ENCODE results near the gene TRIM7. TPM values are rescaled to one million over a fixed set of nuclear protein-coding genes. Genes with fewer than 3 reads are reported as not detected.

Gene TRIM7
- total and polyA plus RNA-seq, 2 of the 4 experiments (the other 2 are of a cell fraction), result 0.54 to 1.0 TPM

DNA sequence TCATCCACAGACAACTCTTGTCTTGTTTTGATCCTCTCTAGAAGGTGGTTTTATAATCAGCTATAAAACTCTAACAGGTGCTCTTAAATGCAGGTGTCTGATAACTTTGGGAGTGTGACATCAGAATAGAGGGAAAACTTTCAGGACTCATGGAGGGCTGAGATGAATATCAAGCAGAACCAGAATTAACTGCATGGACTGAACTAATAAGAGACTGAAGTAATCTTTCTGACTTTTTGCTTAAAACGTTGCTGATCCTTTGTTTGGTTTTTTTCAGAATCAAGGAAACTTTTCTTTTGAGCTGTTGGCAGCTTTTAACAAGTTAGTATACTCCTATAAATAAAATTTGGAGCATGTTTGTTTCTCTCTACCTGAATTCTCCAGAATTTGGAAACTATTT is 59.9 kb downstream of the TRIM7 start:
- WGBS, 2 experiments (ENCODE audit: extremely low coverage in 2 of 2, insufficient read length in 1 of 2), result no CpG with 5 or more reads among the region's 1 CpG
- Histone ChIP-seq H2AK9ac (replicated peaks; ENCODE audit: low read depth, low read length, poor library complexity) (no peak overlapping the region), H3K27ac (ENCODE audit: insufficient read depth, low read length) (no peak overlapping the region), H3K9me3 (ENCODE audit: control insufficient read depth, insufficient read depth, low read length) (no peaks in the 10 kb centered on the region), H3K14ac (replicated peaks; ENCODE audit: low read depth, low read length) (no peak overlapping the region), H2BK5ac (ENCODE audit: low read depth, low read length, poor library complexity, severe bottlenecking) (no peak overlapping the region), H3K23ac (ENCODE audit: low read depth, low read length) (no peak overlapping the region), H3K4me1 (ENCODE audit: control insufficient read depth, insufficient read depth, low read length) (no peaks in the 10 kb centered on the region), H2AFZ (replicated peaks; ENCODE audit: low read length, poor library complexity) (no peak overlapping the region), H3K18ac (ENCODE audit: low read depth, low read length) (no peak overlapping the region), H4K8ac (ENCODE audit: low read depth in 2 of 2, low read length in 2 of 2) (no peak overlapping the region), H3K9me1 (ENCODE audit: insufficient read depth, low read length) (no peaks in the 10 kb centered on the region), H2AK5ac (ENCODE audit: low read depth, low read length) (no peak overlapping the region), H3K56ac (ENCODE audit: extremely low read depth, insufficient read depth, low read length) (no peak overlapping the region), H3K27me3 (ENCODE audit: control insufficient read depth, insufficient read depth, low read length) (no peaks in the 10 kb centered on the region; the same call in 1 of the 2 replicates), H3K4me2 (ENCODE audit: low read depth, low read length) (no peak overlapping the region), H2BK20ac (ENCODE audit: low read depth, low read length) (no peak overlapping the region), H4K5ac (ENCODE audit: low read depth, low read length) (no peak overlapping the region), H3K4me3 (ENCODE audit: insufficient read depth, low read depth, low read length) (no peak overlapping the region), H4K91ac (ENCODE audit: insufficient read depth, low read depth, low read length) (no peak overlapping the region), H3K4ac (ENCODE audit: low read depth, low read length) (no peak overlapping the region), H3K9ac (ENCODE audit: low read depth, low read length) (no peak overlapping the region), H2BK120ac (ENCODE audit: low read depth, low read length) (no peak overlapping the region), H3K79me1 (ENCODE audit: low read depth in 1 of 2, low read length in 2 of 2) (no peaks in the 10 kb centered on the region), H2BK15ac (ENCODE audit: low read depth, low read length) (no peak overlapping the region), H3K36me3 (ENCODE audit: control insufficient read depth, insufficient read depth, low read length) (no peaks in the 10 kb centered on the region), H4K20me1 (ENCODE audit: insufficient read depth, low read length) (no peaks in the 10 kb centered on the region)
- intact Hi-C loops (cut with micrococcal nuclease) (no loop called here), in situ Hi-C loops (cut with MboI; ENCODE audit: low sequenced_read_pairs) (no loop called here), dilution Hi-C loops (cut with HindIII; ENCODE audit: low sequenced_read_pairs, unreplicated experiment) (no loop called here)
- no TSS peak for BruUV-seq (replicated peaks)
- ATAC-seq (ENCODE audit: low read depth) (no peak), DNase-seq (no peak)
- POLR2A ChIA-PET (ENCODE audit: unreplicated experiment), result no interaction called here
- CTCF ChIA-PET, result no interaction called here
- TF ChIP-seq RAD21 (IDR thresholded peaks at IDR 0.05; ENCODE audit: low read length), result no peak
- no peak for TF ChIP-seq NFE2L2 (IDR thresholded peaks at IDR 0.05; ENCODE audit: low read depth, low read length)
- no peak for TF ChIP-seq RFX5 (IDR thresholded peaks at IDR 0.05; ENCODE audit: low read depth, low read length)
- no peak for TF ChIP-seq RCOR1 (IDR thresholded peaks at IDR 0.05; ENCODE audit: insufficient replicate concordance, low read length)
- no peak for TF ChIP-seq SMC3 (IDR thresholded peaks at IDR 0.05; ENCODE audit: low read depth, low read length)

Small RNA genes lying within 50 kb of the gene (microRNA-seq; reads per million reads assigned to microRNA genes)
- 0 to 0.37 reads per million in 2 experiments for gene MIR4638 (ENCODE audit: insufficient read depth in 1 of 2, insufficient read length in 1 of 2, unreplicated experiment in 1 of 2)
- gene SNORD95 (ENCODE audit: insufficient read depth, insufficient read length), result not detected
- not detected for gene SNORD96A (ENCODE audit: insufficient read depth, insufficient read length)

Small RNA genes lying within 50 kb of the gene (small RNA-seq; reads per million reads assigned to genes)
- gene MIR4638, result 0 reads per million in 5 experiments
- 0 reads per million in 5 experiments for gene SNORD95
- 0 reads per million in 5 experiments for gene SNORD96A

Other genes with a start within 250 kb of the TRIM7 start
- not detected in 2 replicates for gene BTNL3, start 216.3 kb downstream of the TRIM7 start, total RNA-seq (2012; rRNA removed)
- not detected in 2 replicates for gene BTNL3, start 216.3 kb downstream of the TRIM7 start, polyA plus RNA-seq (2012; rRNA removed)
- not detected in 2 replicates for gene BTNL9, start 164.9 kb downstream of the TRIM7 start, total RNA-seq (2012; rRNA removed)
- not detected in 2 replicates for gene BTNL9, start 164.9 kb downstream of the TRIM7 start, polyA plus RNA-seq (2012; rRNA removed)
- gene OR2V1, start 74.0 kb downstream of the TRIM7 start, total RNA-seq (2012; rRNA removed), result not detected in 2 replicates
- gene OR2V1, start 74.0 kb downstream of the TRIM7 start, polyA plus RNA-seq (2012; rRNA removed), result not detected in 2 replicates
- not detected in 2 replicates for gene OR2V2, start 57.6 kb downstream of the TRIM7 start, total RNA-seq (2012; rRNA removed)
- gene OR2V2, start 57.6 kb downstream of the TRIM7 start, polyA plus RNA-seq (2012; rRNA removed), result not detected in 2 replicates
- gene TRIM41, start 18.1 kb upstream of the TRIM7 start, total RNA-seq (2012; rRNA removed), result 5.9 and 6.9 TPM in 2 replicates
- gene TRIM41, start 18.1 kb upstream of the TRIM7 start, polyA plus RNA-seq (2012; rRNA removed), result 15.7 and 16.9 TPM in 2 replicates
- 5,432 and 9,350 TPM in 2 replicates for gene RACK1, start 38.7 kb upstream of the TRIM7 start, total RNA-seq (2012; rRNA removed)
- gene RACK1, start 38.7 kb upstream of the TRIM7 start, polyA plus RNA-seq (2012; rRNA removed), result 4,263 and 4,589 TPM in 2 replicates
- gene TRIM52, start 55.9 kb upstream of the TRIM7 start, total RNA-seq (2012; rRNA removed), result 2.3 and 3.9 TPM in 2 replicates
- 6.1 and 6.9 TPM in 2 replicates for gene TRIM52, start 55.9 kb upstream of the TRIM7 start, polyA plus RNA-seq (2012; rRNA removed)
- not detected in 2 replicates for gene OR4F3, start 162.1 kb upstream of the TRIM7 start, total RNA-seq (2012; rRNA removed)
- gene OR4F3, start 162.1 kb upstream of the TRIM7 start, polyA plus RNA-seq (2012; rRNA removed), result not detected in 2 replicates

Data from IMR-90 (cell line).